ENCODE data around the gene AP1AR. TPM values are rescaled to one million over a fixed set of nuclear protein-coding genes. Genes with fewer than 3 reads are reported as not detected.

Gene AP1AR, protein sequence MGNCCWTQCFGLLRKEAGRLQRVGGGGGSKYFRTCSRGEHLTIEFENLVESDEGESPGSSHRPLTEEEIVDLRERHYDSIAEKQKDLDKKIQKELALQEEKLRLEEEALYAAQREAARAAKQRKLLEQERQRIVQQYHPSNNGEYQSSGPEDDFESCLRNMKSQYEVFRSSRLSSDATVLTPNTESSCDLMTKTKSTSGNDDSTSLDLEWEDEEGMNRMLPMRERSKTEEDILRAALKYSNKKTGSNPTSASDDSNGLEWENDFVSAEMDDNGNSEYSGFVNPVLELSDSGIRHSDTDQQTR
- total RNA-seq (2014; rRNA removed; shearing (Covaris generic)), result 18.2 and 24.9 TPM in 2 replicates
- 39.2 and 44.5 TPM in 2 replicates for total RNA-seq (2022)
- percentile 84 among the genes with signal in this experiment for Bru-seq, nascent RNA
- percentile 80 among the genes with signal in this experiment for BruChase-seq, experiment 1, labeled RNA remaining after a 6-hour chase
- BruChase-seq, experiment 2, labeled RNA remaining after a 2-hour chase, result percentile 83 among the genes with signal in this experiment
- long read RNA-seq, transcript AP1AR-201 (10 exons, 2,902 nt), result major isoform, 216 of 268 reads
- long read RNA-seq, partial matches to known transcripts, result 6 of 268 reads
- long read RNA-seq, other reads (novel, unspliced or antisense), result 42 of 268 reads

DNA sequence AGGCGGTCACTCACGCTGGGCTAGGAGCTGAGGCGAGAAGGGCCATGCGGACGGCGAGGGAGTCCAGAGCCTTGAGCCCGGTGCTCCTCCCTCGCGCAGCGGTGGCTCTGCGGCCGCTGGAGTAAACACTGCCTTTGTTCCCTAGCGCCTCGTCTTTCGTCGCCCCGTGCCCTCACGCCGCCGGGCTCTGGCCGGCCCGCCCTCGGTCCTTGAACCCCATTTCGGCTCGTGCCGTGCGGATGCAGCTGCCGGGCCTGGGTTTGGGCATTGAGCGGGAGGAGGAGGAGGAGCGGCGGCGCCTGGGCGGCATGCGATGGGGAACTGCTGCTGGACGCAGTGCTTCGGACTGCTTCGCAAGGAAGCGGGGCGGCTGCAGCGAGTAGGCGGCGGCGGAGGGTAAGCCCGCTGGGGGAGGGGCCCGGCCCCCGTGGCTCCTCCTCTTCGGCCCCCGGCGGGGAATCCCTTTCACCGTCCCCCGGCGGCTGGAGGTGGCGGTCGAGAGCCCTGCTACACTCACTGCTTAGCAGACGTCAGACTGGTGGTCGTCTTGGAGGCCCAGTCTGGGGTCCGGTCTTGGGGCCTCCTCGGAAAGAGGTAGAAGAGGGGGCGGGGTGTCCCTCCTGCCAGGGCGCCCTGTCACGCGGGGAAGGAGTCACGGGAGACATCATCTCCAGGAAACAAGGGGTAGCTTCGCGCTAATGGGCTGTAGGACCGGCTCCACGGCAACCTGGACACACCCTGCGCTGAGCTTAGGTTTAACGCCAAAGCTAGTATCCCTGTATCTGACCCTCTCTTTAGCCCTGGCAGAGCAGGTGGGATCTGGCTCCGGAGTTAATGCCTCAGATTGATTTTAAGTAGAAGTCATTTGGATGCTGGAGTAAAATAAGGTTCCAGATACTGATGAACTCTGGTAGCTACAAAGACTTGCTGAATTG lies at the start of gene AP1AR:
Gene AP1AR (plus strand): TSS at position 9 of the 935 bp plus-strand sequence. CDS start 305 bp downstream, at position 314.
- no TSS peak for BruUV-seq (replicated peaks)
- ChIA-PET POLR2A (interaction anchor here (0.6 to 3.1 kb wide), 15 partner anchors 10 to 130 kb away, joined by 3 to 14 read pairs (median 3); no protein-coding TSS in a partner anchor), CTCF (ENCODE audit: unreplicated experiment) (interaction anchor here (0.8 to 1.0 kb wide), 2 partner anchors 132 to 139 kb away, joined by 3 read pairs; no protein-coding TSS in a partner anchor)
- Histone ChIP-seq H3K4me3 (ENCODE audit: low read depth, low read length, poor library complexity, severe bottlenecking) (peak within 1 kb of the TSS; percentile 87), H3K9me3 (ENCODE audit: low read length) (no peaks in the 10 kb centered on the region), H3K4me1 (ENCODE audit: insufficient read depth, low read length, poor library complexity, severe bottlenecking) (peaks cover 36% of the 10 kb centered on the region), H4K20me1 (ENCODE audit: insufficient read depth, low read length) (peaks cover 6% of the 10 kb centered on the region; the same call in 1 of the 2 replicates), H3K79me2 (ENCODE audit: insufficient read depth, low read depth, low read length) (peaks cover 41% of the 10 kb centered on the region; the same call in 1 of the 2 replicates), H2AFZ (ENCODE audit: low read length) (peak within 1 kb of the TSS; percentile 71), H3K27ac (ENCODE audit: low read depth, low read length, poor library complexity, severe bottlenecking) (peak within 1 kb of the TSS; percentile 86), H3K9me2 (ENCODE audit: insufficient read depth, low read length) (no peaks in the 10 kb centered on the region), H3K36me3 (ENCODE audit: insufficient read depth, low read length) (no peaks in the 10 kb centered on the region), H3K4me2 (ENCODE audit: low read length) (peak within 1 kb of the TSS; percentile 91)
- intact Hi-C loops (cut with micrococcal nuclease; ENCODE audit: unreplicated experiment), result loop anchor here (1.0 to 2.0 kb wide), 7 partner anchors 53 to 405 kb away; partner anchors contain the start of genes FAM241A, LARP7, TIFA and ZGRF1
- peak; percentile 92 for DNase-seq (ENCODE audit: low spot score)
- no peak for TF ChIP-seq EZH2phosphoT487 (IDR thresholded peaks at IDR 0.05; ENCODE audit: borderline replicate concordance, low read depth, low read length)
- TF ChIP-seq, protein P1, sequence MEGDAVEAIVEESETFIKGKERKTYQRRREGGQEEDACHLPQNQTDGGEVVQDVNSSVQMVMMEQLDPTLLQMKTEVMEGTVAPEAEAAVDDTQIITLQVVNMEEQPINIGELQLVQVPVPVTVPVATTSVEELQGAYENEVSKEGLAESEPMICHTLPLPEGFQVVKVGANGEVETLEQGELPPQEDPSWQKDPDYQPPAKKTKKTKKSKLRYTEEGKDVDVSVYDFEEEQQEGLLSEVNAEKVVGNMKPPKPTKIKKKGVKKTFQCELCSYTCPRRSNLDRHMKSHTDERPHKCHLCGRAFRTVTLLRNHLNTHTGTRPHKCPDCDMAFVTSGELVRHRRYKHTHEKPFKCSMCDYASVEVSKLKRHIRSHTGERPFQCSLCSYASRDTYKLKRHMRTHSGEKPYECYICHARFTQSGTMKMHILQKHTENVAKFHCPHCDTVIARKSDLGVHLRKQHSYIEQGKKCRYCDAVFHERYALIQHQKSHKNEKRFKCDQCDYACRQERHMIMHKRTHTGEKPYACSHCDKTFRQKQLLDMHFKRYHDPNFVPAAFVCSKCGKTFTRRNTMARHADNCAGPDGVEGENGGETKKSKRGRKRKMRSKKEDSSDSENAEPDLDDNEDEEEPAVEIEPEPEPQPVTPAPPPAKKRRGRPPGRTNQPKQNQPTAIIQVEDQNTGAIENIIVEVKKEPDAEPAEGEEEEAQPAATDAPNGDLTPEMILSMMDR (conservative IDR thresholded peaks at IDR 0.05; ENCODE audit: low read length), result peak; percentile 74

DNA sequence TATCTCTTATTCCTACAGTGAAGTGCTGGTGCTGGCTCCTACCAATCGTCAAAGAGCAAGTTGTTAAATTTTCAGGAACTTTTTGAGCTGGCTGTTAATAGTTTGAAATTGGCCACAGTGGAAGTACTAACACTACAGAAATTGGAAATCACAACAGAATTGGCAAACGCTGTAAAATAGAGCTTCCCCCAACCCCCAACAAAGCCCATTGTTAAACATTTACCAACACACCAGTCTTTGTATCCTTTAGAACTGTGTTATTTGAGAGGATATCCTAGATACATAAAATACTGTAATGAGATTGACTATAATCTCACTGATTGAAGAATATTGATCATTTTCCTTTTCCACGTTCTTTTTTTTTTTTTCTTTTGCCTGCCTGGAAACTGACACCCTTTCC lies 49.0 kb upstream of the AP1AR start:
- ChIA-PET POLR2A (interaction anchor here (0.8 to 1.3 kb wide), 3 partner anchors 9 to 33 kb away, joined by 3 to 4 read pairs (median 3); no protein-coding TSS in a partner anchor), CTCF (ENCODE audit: unreplicated experiment) (no interaction called here)
- H3K4me1 ChIP-seq (ENCODE audit: insufficient read depth, low read length, poor library complexity, severe bottlenecking), result no peaks in the 10 kb centered on the region
- H2AFZ ChIP-seq (ENCODE audit: low read length), result no peak overlapping the region
- no peaks in the 10 kb centered on the region for H3K79me2 ChIP-seq (ENCODE audit: insufficient read depth, low read depth, low read length)
- DNase-seq (ENCODE audit: low spot score), result no peak
- H3K27ac ChIP-seq (ENCODE audit: low read depth, low read length, poor library complexity, severe bottlenecking), result no peak overlapping the region
- H4K20me1 ChIP-seq (ENCODE audit: insufficient read depth, low read length), result no peaks in the 10 kb centered on the region
- H3K36me3 ChIP-seq (ENCODE audit: insufficient read depth, low read length), result peaks cover 4% of the 10 kb centered on the region; the same call in 1 of the 2 replicates
- no peaks in the 10 kb centered on the region for H3K9me3 ChIP-seq (ENCODE audit: low read length)
- BruUV-seq (replicated peaks), result no TSS peak
- no peak for TF ChIP-seq EZH2phosphoT487 (IDR thresholded peaks at IDR 0.05; ENCODE audit: borderline replicate concordance, low read depth, low read length)
- TF ChIP-seq, protein P1 (conservative IDR thresholded peaks at IDR 0.05; ENCODE audit: low read length), result no peak
- intact Hi-C loops (cut with micrococcal nuclease; ENCODE audit: unreplicated experiment), result no loop called here
- H3K9me2 ChIP-seq (ENCODE audit: insufficient read depth, low read length), result no peaks in the 10 kb centered on the region
- H3K4me2 ChIP-seq (ENCODE audit: low read length), result no peak overlapping the region
- no peak overlapping the region for H3K4me3 ChIP-seq (ENCODE audit: low read depth, low read length, poor library complexity, severe bottlenecking)

Data from OCI-LY7 (cell line).